D721Med (cell line): ENCODE measurements around the gene FYN.

Experiments
- DNase-seq: peaks from one replicate; pipeline ENCODE4 v3.0.0; 2011; ENCODE audit warnings: low spot score; ENCODE audit not compliant: insufficient read length
- FAIRE-seq: peaks from 2 replicates; lab custom pipeline; 2011; peaks lifted over from hg19 to GRCh38; lab: Jason Lieb, UNC
- CTCF ChIP-seq: IDR thresholded peaks from 2 replicates; pipeline ENCODE4 v1.5.1; 2012; ENCODE audit warnings: mild to moderate bottlenecking, control low read depth; ENCODE audit not compliant: insufficient read depth; ENCODE audit errors: missing control alignments

Gene FYN

GRCh38 chr6:111796310-111796918 is 76.8 kb downstream of the FYN start:
- TF ChIP-seq CTCF = no peak
- FAIRE-seq (no peak), DNase-seq (no peak)

GRCh38 chr6:111795558-111795957 is 77.7 kb downstream of the FYN start:
- no peak for DNase-seq
- no peak for TF ChIP-seq CTCF
- FAIRE-seq = peak; percentile 32

- no peak for FAIRE-seq
- no peak for TF ChIP-seq CTCF
- DNase-seq = no peak
These were observed 78.4 kb downstream of the FYN start for GRCh38 chr6:111794727-111795452.

- TF ChIP-seq CTCF = no peak
- no peak for FAIRE-seq
- DNase-seq = no peak
These were observed 79.0 kb downstream of the FYN start for GRCh38 chr6:111794300-111794699.

- no peak for TF ChIP-seq CTCF
- FAIRE-seq (no peak), DNase-seq (no peak)
These were observed 79.5 kb downstream of the FYN start for GRCh38 chr6:111793711-111794111.

- DNase-seq (no peak), FAIRE-seq (no peak)
- TF ChIP-seq CTCF = no peak
These were observed 80.1 kb downstream of the FYN start for GRCh38 chr6:111792914-111793700.
